Activated CD4-positive, alpha-beta T cell treated with anti-CD3 and anti-CD28 coated beads, Interleukin-2, amount 50 U/mL, for 16 hours (primary cell): ENCODE data around the gene C4orf50.
A peak's percentile ranks its signal among the peaks of the same experiment; 100 is the strongest.

Source experiments
- DNase-seq: peaks from one replicate; pipeline ENCODE4 v3.0.0-alpha.2; 2020

Gene C4orf50

GRCh38 chr4:6043188-6043587 lies 25.0 kb upstream of the C4orf50 start:
- no peak for DNase-seq

GRCh38 chr4:6042293-6043063 lies 24.2 kb upstream of the C4orf50 start:
- peak; percentile 23 for DNase-seq

GRCh38 chr4:6041800-6042199 lies 23.6 kb upstream of the C4orf50 start:
- peak; percentile 50 for DNase-seq

GRCh38 chr4:6038711-6039110 lies 20.5 kb upstream of the C4orf50 start:
- DNase-seq = no peak

- no peak for DNase-seq
Observed at GRCh38 chr4:6035786-6036185, 17.6 kb upstream of the C4orf50 start.

- DNase-seq = no peak
Observed at GRCh38 chr4:6033381-6033780, 15.2 kb upstream of the C4orf50 start.

GRCh38 chr4:6032249-6033244 lies 14.3 kb upstream of the C4orf50 start:
- DNase-seq = no peak

- no peak for DNase-seq
Observed at GRCh38 chr4:6031846-6032245, 13.6 kb upstream of the C4orf50 start.

- no peak for DNase-seq
Observed at GRCh38 chr4:6030679-6031078, 12.4 kb upstream of the C4orf50 start.

- DNase-seq = no peak
Observed at GRCh38 chr4:6029254-6029653, 11.0 kb upstream of the C4orf50 start.

- DNase-seq = no peak
Observed at GRCh38 chr4:6028168-6028567, 9.9 kb upstream of the C4orf50 start.

- no peak for DNase-seq
Observed at GRCh38 chr4:6027392-6027791, 9.2 kb upstream of the C4orf50 start.

GRCh38 chr4:6024313-6024960 lies 6.2 kb upstream of the C4orf50 start:
- no peak for DNase-seq

GRCh38 chr4:6023731-6024130 lies 5.5 kb upstream of the C4orf50 start:
- no peak for DNase-seq

- DNase-seq = no peak
Observed at GRCh38 chr4:6022607-6023288, 4.5 kb upstream of the C4orf50 start.

GRCh38 chr4:6021831-6022606 lies 3.8 kb upstream of the C4orf50 start:
- DNase-seq = no peak

GRCh38 chr4:6020613-6021012 lies 2.4 kb upstream of the C4orf50 start:
- DNase-seq = no peak

GRCh38 chr4:6019316-6020263 lies 1.4 kb upstream of the C4orf50 start:
- peak; percentile 53 for DNase-seq

- DNase-seq = no peak
Observed at GRCh38 chr4:6017800-6018199, 431 bp downstream of the C4orf50 start.

GRCh38 chr4:6017030-6017429 lies 1.2 kb downstream of the C4orf50 start:
- DNase-seq = no peak

GRCh38 chr4:6013564-6013963 lies 4.7 kb downstream of the C4orf50 start:
- no peak for DNase-seq
